NCI-H1048 (cell line): ENCODE results near the gene DNHD1.

Experiments used
- DNase-seq: peaks from one replicate; lab custom pipeline; 2025; lab: John Stamatoyannopoulos, UW

The DNHD1 gene

DNA sequence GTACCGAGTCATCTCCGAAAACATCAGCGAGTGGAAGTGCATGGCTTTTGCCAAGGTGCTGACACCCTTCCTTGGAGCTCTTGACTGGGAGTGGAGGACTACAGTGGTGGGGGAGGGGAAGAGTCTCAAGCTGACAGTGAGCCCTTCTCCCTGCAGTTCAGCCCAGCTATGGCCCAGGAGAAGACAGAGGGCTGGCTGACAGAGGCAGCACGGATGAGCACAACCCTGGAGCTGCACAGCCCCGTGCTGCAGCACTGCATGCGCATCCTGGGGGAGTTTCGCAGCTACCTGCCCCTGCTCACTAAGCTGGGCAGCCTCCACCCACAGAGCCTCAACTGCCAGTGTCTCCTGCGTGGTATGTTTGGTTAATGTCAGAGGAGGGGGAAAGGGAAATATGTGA is 41.4 kb downstream of the DNHD1 start:
- no peak for DNase-seq

DNA sequence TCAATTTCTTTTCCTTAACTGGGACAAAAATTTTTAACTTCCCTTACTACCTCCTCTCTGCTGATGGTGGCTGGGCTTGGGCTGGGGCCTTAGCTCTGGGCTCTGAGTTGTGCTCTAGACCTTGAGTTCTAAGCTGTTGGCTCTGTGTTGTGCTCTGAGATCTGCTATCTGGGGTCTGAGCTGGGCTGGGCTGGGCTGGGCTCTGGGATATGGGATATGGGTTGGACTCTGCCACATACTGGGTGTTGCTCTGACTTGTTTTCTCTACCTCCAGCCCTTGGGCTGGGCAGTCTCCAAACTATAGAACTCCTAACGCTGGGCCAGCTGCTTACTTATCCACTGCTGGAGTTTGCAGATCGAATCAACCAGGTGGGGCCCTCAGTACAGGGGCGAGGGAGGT is 41.9 kb downstream of the DNHD1 start:
- DNase-seq: no peak

DNA sequence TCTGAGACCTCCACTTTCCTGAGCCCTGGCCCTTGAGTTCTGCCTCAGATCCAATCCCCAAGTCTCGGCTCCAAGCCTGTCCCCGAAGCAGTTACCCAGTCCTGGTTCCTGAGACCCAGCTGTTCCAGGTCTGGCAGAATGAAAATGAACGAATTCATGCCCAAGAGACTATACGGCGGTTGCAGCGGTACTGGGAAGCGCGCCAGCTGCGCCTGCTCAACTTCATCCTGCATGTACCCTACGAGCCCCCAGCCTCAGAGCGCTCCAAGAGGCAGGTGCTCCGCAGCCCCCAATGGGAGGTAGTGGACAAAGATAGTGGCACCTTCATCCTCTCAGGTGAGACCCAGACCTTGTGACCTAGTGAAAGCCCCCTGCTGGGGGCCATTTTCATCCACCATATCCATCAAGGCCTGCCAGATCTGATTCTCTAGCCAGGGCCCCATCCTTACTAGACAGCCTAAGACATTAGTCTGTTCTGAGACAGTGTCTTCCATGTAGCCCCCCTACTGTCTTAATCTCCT is 42.7 kb downstream of the DNHD1 start:
- DNase-seq: no peak

GRCh38 chr11:6541356-6541755 is 44.3 kb downstream of the DNHD1 start:
- DNase-seq: no peak

DNA sequence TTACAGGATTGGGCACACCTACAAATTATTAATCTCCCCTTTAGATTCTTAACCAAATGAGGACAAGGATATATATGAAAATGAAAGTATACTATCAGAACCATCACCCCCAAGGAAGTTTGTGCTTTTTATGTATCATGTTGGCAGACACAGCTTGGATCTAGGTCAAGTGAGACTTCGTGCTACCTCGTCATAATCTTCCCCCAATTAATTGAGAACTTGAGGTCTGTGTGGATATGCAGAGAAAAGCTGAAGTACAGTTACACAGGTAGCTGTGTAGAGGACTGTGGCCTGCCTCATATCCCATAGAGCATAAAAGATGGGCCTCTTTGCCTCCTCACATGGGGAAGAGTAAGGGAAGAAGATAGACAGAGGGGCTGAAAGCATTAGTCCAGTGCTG is 45.6 kb downstream of the DNHD1 start:
- no peak for DNase-seq

GRCh38 chr11:6544921-6545850 is 48.1 kb downstream of the DNHD1 start:
- DNase-seq: no peak

- no peak for DNase-seq
Measured at GRCh38 chr11:6545917-6546605, 49.0 kb downstream of the DNHD1 start.

DNA sequence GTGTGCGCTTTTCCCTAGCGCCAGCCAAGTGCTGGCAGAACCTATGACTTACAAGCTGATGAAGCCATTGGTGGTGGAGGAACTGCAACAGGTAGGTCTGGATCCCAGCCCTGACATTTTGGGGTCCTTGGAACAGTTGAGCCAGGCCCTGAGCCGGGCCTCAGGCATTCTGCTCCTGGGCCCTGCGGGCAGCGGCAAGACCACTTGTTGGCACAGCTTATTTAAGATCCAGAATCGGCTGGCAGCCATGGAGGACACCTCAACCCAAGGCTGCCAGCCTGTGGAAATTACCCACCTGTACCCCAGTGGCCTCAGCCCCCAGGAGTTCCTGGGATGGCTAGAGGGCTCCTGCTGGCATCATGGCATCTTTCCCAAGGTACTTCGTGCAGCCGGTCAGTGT is 49.7 kb downstream of the DNHD1 start:
- DNase-seq: no peak

- no peak for DNase-seq
Measured at GRCh38 chr11:6547177-6547576, 50.1 kb downstream of the DNHD1 start.

- no peak for DNase-seq
Measured at GRCh38 chr11:6548121-6548520, 51.0 kb downstream of the DNHD1 start.

GRCh38 chr11:6548641-6549040 is 51.6 kb downstream of the DNHD1 start:
- DNase-seq: no peak

DNA sequence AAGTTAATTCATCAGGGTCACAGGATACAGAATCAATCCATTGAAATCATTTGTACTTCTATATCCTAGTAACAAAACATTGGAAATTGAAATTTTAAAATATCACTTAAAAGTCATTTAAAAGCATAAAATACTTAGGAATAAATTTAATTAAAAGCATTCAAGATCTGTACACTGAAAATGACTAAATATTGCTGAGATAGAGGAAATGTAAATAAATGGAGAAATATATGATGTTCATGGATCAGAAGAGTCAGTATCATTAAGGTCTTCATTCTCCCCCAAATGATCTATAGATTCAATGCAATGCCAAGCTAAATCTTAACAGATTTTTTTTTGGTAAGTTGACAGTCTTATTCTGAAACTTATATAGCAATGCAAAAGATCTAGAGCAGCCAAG is 56.6 kb downstream of the DNHD1 start:
- DNase-seq: no peak

- DNase-seq: no peak
Measured at GRCh38 chr11:6554828-6555706, 58.0 kb downstream of the DNHD1 start.

DNA sequence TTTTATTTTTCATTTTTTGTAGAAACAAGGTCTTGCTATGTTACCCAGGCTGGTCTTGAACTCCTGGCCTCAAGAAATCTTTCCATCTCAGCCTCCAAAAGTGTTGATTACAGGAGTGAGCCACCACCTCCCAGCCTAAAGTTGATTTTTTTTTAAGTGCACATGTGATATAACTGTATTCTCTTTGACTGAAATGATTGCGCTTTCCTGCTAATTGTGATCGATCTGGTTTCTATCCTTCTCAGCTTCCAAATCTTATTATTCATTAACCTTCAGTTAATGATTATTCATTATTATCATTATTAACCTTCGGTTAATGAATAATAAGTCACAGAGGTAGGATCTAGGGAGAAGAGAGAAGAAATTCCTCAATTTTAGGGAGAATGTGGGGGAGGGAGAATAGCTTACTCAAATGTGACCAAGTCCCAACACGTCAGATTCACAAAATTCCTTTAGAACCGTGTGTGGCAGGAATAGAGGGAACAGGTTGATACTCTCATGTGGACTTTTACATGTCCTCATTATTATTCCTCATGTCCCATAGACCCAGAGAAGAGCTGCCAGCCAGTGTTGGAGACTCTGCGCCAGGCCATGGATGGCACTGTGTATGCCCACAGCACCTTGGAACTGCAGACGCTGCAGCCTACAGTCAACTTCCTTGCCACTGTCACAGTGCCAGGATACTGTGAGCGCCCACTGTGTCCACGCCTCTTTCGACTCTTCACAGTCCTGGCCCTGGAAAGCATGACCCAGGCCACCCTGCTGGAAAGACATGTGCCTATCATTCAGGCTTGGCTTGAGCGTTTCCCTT is 59.3 kb downstream of the DNHD1 start:
- no peak for DNase-seq

DNA sequence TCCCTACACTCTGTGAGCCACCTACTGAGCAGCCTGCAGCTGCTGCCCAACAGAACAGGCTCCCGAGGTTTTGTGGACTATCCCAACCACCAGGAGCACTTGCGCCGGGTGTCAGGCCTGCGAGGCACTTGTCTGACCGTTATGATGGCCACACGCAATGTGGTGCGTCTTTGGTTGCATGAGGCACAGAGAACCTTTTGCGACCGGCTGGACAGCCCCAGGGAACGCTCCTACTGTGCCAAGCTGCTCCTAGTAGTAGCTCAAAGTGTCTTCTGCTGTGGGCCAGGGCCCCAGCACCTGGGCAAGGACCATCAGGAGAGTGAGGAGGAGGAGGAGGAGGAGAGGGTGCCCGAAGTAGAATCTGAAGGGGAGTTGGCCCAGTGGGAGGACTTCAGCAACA is 60.0 kb downstream of the DNHD1 start:
- no peak for DNase-seq

DNA sequence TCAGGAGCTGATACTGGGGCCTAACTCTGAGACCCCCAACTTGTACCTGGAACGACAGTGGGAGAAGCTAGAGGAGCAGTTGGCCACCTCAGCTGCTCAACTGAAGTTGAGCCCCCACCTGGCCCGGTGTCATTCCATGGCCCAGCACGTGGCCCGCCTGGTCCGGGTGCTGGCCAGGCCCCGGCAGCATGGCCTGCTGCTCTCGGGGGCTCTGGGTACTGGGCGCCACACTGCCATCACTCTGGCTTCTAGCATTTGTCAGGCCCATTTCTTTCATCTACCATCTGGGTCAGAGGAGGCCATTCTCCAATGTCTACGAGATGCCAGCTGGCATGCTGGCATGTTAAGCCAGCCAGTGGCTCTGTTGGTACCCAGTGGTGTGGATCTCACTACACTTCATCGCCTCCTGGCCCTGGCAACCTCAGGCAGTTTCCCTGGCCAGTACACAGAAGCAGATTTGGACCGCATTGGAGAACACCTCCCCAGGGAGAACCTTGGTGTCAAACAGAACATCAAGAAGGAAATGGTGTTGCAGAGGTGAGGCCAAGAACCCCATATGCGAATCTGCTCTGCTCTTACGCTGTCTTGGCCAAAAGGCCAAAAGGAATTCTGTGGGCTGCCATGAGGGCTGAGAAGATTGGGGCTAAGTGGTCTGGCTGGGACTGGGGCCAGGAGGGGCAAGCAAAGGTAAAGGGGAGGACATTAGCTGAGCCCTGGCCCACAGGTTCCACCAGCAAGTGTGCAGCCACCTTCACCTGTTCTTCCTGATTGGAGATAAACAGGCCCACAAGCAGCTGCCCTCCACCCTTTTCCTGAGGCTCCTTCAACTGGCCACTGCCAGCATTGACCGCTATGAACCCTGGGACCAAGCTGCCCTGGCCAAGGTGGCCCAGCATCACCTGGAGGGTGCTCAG is 60.9 kb downstream of the DNHD1 start:
- no peak for DNase-seq

- no peak for DNase-seq
Measured at GRCh38 chr11:6559369-6559768, 62.3 kb downstream of the DNHD1 start.

GRCh38 chr11:6561288-6561687 is 64.2 kb downstream of the DNHD1 start:
- DNase-seq: no peak

GRCh38 chr11:6563121-6563619 is 66.1 kb downstream of the DNHD1 start:
- DNase-seq: no peak

- no peak for DNase-seq
Measured at GRCh38 chr11:6563667-6564066, 66.6 kb downstream of the DNHD1 start.
